ENCODE data around the gene GUCY1A2.
A peak's percentile ranks its signal among the peaks of the same experiment; 100 is the strongest.

The GUCY1A2 gene

GRCh38 chr11:106717222-106717621, 301.1 kb downstream of the GUCY1A2 start:
- no peak for TF ChIP-seq POLR2AphosphoS5 (IDR thresholded peaks at IDR 0.05; ENCODE audit: low read depth, low read length)
- no peak for TF ChIP-seq TAF1 (IDR thresholded peaks at IDR 0.05; ENCODE audit: borderline replicate concordance, low read depth, low read length)
- no peak for TF ChIP-seq POLR2A (IDR thresholded peaks at IDR 0.05; ENCODE audit: low read depth, low read length)
- no peak for FAIRE-seq
- no peak for DNase-seq (ENCODE audit: insufficient read length)

DNA sequence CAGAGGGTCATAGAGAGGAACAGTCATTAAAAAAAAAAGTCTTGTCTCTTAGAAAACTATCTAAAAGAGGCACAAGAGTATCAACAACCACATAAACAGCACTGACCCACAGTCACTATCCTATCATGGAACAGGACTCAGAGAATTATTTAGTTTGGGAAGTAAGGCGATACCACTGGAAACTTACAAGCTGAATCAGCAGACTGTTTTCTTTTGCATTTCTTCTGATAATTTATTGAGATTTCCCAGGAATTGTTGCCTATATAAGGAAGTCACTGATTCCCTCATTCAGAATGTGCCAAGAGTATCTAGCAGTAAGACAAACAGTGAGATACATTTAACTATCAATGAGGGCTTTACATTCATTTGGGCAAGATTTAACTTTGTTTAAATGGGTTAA, 304.1 kb downstream of the GUCY1A2 start:
- no peak for TF ChIP-seq POLR2A (IDR thresholded peaks at IDR 0.05; ENCODE audit: low read depth, low read length)
- no peak for TF ChIP-seq TAF1 (IDR thresholded peaks at IDR 0.05; ENCODE audit: borderline replicate concordance, low read depth, low read length)
- TF ChIP-seq POLR2AphosphoS5 (IDR thresholded peaks at IDR 0.05; ENCODE audit: low read depth, low read length): no peak
- no peak for DNase-seq (ENCODE audit: insufficient read length)
- no peak for FAIRE-seq

DNA sequence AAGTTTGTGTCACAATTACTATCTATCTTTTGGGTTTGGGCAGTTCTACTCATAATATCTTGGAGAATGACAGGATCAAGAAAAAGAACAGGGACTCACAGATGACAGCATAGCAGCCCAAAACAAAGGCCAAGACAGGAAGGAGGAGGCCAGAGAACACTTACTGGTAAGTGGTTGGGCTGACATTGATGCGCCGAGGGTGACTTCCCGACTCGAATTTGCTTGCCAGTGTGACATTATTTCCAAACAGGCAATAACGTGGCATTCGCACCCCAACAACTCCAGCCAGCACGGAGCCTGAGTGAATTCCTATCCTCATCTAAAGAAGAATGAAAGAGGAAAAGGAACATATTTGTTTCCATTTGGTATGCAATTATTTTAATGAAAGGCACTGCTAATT, 309.9 kb downstream of the GUCY1A2 start:
- no peak for DNase-seq (ENCODE audit: insufficient read length)
- FAIRE-seq: peak; percentile 50
- TF ChIP-seq POLR2AphosphoS5 (IDR thresholded peaks at IDR 0.05; ENCODE audit: low read depth, low read length) (no peak), POLR2A (IDR thresholded peaks at IDR 0.05; ENCODE audit: low read depth, low read length) (no peak), TAF1 (IDR thresholded peaks at IDR 0.05; ENCODE audit: borderline replicate concordance, low read depth, low read length) (no peak)

DNA sequence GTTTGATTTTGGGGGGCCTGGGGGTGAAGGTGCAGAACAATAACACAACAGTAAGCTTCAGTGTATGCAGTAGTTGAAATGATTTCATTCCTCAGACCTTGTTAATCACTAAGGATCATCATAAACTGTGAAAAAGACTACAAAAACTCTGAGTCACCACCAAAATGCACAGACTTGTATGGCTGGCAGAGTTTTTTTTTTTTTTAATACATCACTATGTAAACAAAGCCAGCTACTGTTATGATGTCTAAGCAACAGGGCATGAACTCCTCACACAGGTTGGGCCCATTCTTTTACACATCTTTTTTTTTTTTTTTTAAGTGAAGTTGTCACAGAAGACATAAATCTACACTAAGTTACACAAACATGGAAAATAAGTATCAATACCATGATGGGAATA, 311.9 kb downstream of the GUCY1A2 start:
- no peak for FAIRE-seq
- DNase-seq (ENCODE audit: insufficient read length): no peak
- TF ChIP-seq POLR2AphosphoS5 (IDR thresholded peaks at IDR 0.05; ENCODE audit: low read depth, low read length) (no peak), POLR2A (IDR thresholded peaks at IDR 0.05; ENCODE audit: low read depth, low read length) (no peak), TAF1 (IDR thresholded peaks at IDR 0.05; ENCODE audit: borderline replicate concordance, low read depth, low read length) (no peak)

DNA sequence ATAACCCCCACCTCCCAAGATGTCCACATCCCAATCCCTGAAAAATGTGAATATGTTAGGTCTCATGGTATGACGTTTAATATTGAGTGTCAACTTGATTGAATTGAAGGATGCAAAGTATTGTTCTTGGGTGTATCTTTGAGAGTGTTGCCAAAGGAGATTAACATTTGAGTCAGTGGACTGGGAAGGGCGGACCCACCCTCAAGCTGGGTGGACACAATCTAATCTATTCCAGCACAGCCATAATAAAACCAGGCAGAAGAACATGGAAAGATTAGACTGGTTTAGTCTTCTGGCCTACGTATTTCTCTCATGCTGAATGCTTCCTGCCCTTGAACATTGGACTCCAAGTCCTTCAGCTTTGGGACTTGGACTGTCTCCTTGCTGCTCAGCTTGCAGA, 315.5 kb downstream of the GUCY1A2 start:
- no peak for TF ChIP-seq POLR2A (IDR thresholded peaks at IDR 0.05; ENCODE audit: low read depth, low read length)
- no peak for TF ChIP-seq TAF1 (IDR thresholded peaks at IDR 0.05; ENCODE audit: borderline replicate concordance, low read depth, low read length)
- DNase-seq (ENCODE audit: insufficient read length): no peak
- no peak for FAIRE-seq

GRCh38 chr11:106697058-106697457, 321.2 kb downstream of the GUCY1A2 start:
- DNase-seq (ENCODE audit: insufficient read length) (no peak), FAIRE-seq (no peak)
- no peak for TF ChIP-seq TAF1 (IDR thresholded peaks at IDR 0.05; ENCODE audit: borderline replicate concordance, low read depth, low read length)
- no peak for TF ChIP-seq POLR2A (IDR thresholded peaks at IDR 0.05; ENCODE audit: low read depth, low read length)
- no peak for TF ChIP-seq POLR2AphosphoS5 (IDR thresholded peaks at IDR 0.05; ENCODE audit: low read depth, low read length)

DNA sequence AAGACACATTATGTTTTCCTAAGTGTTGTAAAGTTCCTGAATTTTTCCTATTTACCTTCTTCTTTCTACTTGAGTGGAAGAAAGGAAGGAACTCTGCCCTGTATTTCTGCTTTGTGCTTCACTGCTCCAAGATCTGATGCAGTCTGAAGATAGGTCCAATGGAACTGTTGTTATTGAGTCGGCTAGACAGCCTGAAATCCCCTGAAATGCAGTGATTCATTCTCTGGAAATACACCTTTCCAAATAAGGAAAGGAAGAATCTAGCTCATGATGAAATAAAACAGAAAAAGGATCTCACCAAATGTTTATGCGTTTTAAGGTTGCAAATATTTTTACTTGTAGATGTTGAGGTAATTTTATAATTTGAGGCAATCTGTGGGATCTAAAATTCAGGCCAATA, 322.8 kb downstream of the GUCY1A2 start:
- no peak for FAIRE-seq

DNA sequence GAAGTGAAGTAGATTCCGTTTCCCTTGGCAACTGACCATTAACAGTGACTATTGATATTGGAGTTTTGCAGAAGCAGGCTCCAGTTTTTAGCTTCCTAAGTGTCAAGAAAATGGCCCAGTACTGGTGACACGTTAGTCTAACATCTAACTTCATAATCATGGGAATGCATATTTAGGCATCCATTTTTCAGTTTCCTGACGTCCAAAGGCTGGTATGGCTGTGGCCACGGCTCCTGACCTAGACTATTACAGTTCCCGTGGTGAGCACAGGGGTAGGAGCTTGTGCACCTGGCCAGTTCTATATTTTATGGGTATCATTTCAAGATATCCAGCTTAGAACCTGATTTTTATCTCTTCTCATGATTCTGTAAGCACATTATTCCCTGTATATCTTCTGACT, 323.8 kb downstream of the GUCY1A2 start:
- TF ChIP-seq TAF1 (IDR thresholded peaks at IDR 0.05; ENCODE audit: borderline replicate concordance, low read depth, low read length) (no peak), POLR2A (IDR thresholded peaks at IDR 0.05; ENCODE audit: low read depth, low read length) (no peak), POLR2AphosphoS5 (IDR thresholded peaks at IDR 0.05; ENCODE audit: low read depth, low read length) (no peak)
- no peak for FAIRE-seq
- DNase-seq (ENCODE audit: insufficient read length): no peak

More for the DNA sequence above, 322.8 kb downstream of the GUCY1A2 start:
- TF ChIP-seq POLR2A (IDR thresholded peaks at IDR 0.05; ENCODE audit: low read depth, low read length): no peak
- DNase-seq (ENCODE audit: insufficient read length): no peak

- TF ChIP-seq POLR2A (IDR thresholded peaks at IDR 0.05; ENCODE audit: low read depth, low read length) (no peak), TAF1 (IDR thresholded peaks at IDR 0.05; ENCODE audit: borderline replicate concordance, low read depth, low read length) (no peak), POLR2AphosphoS5 (IDR thresholded peaks at IDR 0.05; ENCODE audit: low read depth, low read length) (no peak)
- FAIRE-seq: no peak
- DNase-seq (ENCODE audit: insufficient read length): no peak
Measured at GRCh38 chr11:106691807-106692365, 326.4 kb downstream of the GUCY1A2 start.

- FAIRE-seq (no peak), DNase-seq (ENCODE audit: insufficient read length) (no peak)
- TF ChIP-seq POLR2A (IDR thresholded peaks at IDR 0.05; ENCODE audit: low read depth, low read length): no peak
- no peak for TF ChIP-seq POLR2AphosphoS5 (IDR thresholded peaks at IDR 0.05; ENCODE audit: low read depth, low read length)
- TF ChIP-seq TAF1 (IDR thresholded peaks at IDR 0.05; ENCODE audit: borderline replicate concordance, low read depth, low read length): no peak
Measured at GRCh38 chr11:106690923-106691322, 327.4 kb downstream of the GUCY1A2 start.

DNA sequence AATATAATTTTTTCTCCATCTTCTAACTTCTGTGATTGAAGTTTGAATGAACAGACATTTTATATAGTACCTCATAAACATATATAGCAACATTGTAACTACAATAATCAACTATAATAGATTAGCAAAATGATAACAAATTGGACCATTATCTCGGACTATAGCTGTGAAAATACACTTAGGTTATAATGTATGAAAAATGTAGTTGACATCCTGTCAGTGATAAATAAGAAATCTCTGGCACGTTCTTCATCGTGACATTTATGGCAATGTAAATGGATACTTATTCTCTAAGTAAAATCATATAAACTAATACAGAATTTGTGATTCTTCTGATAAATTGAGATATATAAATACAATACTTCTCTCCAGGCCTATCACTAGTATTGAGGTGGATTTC, 333.3 kb downstream of the GUCY1A2 start:
- DNase-seq (ENCODE audit: insufficient read length) (no peak), FAIRE-seq (no peak)
- TF ChIP-seq POLR2A (IDR thresholded peaks at IDR 0.05; ENCODE audit: low read depth, low read length): no peak
- no peak for TF ChIP-seq POLR2AphosphoS5 (IDR thresholded peaks at IDR 0.05; ENCODE audit: low read depth, low read length)
- TF ChIP-seq TAF1 (IDR thresholded peaks at IDR 0.05; ENCODE audit: borderline replicate concordance, low read depth, low read length): no peak

GRCh38 chr11:106683435-106683834, 334.8 kb downstream of the GUCY1A2 start:
- no peak for TF ChIP-seq POLR2AphosphoS5 (IDR thresholded peaks at IDR 0.05; ENCODE audit: low read depth, low read length)
- TF ChIP-seq POLR2A (IDR thresholded peaks at IDR 0.05; ENCODE audit: low read depth, low read length): no peak
- no peak for TF ChIP-seq TAF1 (IDR thresholded peaks at IDR 0.05; ENCODE audit: borderline replicate concordance, low read depth, low read length)

GRCh38 chr11:106681435-106681834, 336.8 kb downstream of the GUCY1A2 start:
- FAIRE-seq (no peak), DNase-seq (ENCODE audit: insufficient read length) (no peak)
- TF ChIP-seq TAF1 (IDR thresholded peaks at IDR 0.05; ENCODE audit: borderline replicate concordance, low read depth, low read length) (no peak), POLR2AphosphoS5 (IDR thresholded peaks at IDR 0.05; ENCODE audit: low read depth, low read length) (no peak), POLR2A (IDR thresholded peaks at IDR 0.05; ENCODE audit: low read depth, low read length) (no peak)

More at GRCh38 chr11:106683435-106683834, 334.8 kb downstream of the GUCY1A2 start:
- DNase-seq (ENCODE audit: insufficient read length): no peak
- no peak for FAIRE-seq
